Right lobe of liver (tissue), 6 donors: ENCODE data around the gene NT5DC4. TPM values are rescaled to one million over a fixed set of nuclear protein-coding genes. Genes with fewer than 3 reads are reported as not detected.
"Not testable (repeated sequence)": the region's sequence is repeated elsewhere in the genome, so short reads cannot be mapped to it uniquely, and the experiment has no call there.

Experiments
- ATAC-seq, 4 donors: fragments of 200-7000 bp; cut with Tn5 transposase; one replicate each; pipeline ENCODE4 v1.9.1; 2020; ENCODE audit warnings: mild to moderate bottlenecking in 4 of 4, moderate library complexity in 4 of 4
- DNase-seq, 3 donors: peaks; one replicate each; pipeline ENCODE4 v3.0.0-alpha.2; 2020
- H3K27ac ChIP-seq, 3 donors: fragments of 200-600 bp; one replicate each; pipeline ENCODE4 v1.8.0; 2022
- H3K27me3 ChIP-seq, 2 donors: fragments of 200-600 bp; one replicate each; pipeline ENCODE4 v1.8.0; 2022
- H3K36me3 ChIP-seq, 4 donors: fragments of 200-600 bp; sonication (generic) in 1 of 4; one replicate each; pipeline versions ENCODE4 v1.5.1 to v1.8.0; 2017 to 2022; ENCODE audit warnings: control low read depth in 1 of 4
- H3K4me1 ChIP-seq, 4 donors: fragments of 200-600 bp; sonication (generic) in 1 of 4; one replicate each; pipeline versions ENCODE4 v1.5.1 to v1.8.0; 2017 to 2022; ENCODE audit warnings: control low read depth in 1 of 4
- H3K4me3 ChIP-seq, 3 donors: fragments of 200-600 bp; one replicate each; pipeline ENCODE4 v1.8.0; 2022
- H3K9me3 ChIP-seq, 4 donors: fragments of 200-600 bp; sonication (generic) in 1 of 4; one replicate each; pipeline versions ENCODE4 v1.5.1 to v1.8.0; 2017 to 2022; ENCODE audit warnings: control low read depth in 1 of 4
- CTCF ChIP-seq, 4 donors: fragments of 200-600 bp in 3 of 4; fragments of 450-650 bp in 1 of 4; IDR thresholded peaks; one replicate each; pipeline versions ENCODE4 v1.5.1 to v1.8.0; 2016 to 2022; ENCODE audit warnings: antibody characterized with exemption in 4 of 4, mild to moderate bottlenecking in 2 of 4
- POLR2A ChIP-seq: fragments of 450-650 bp; IDR thresholded peaks from one replicate; pipeline ENCODE4 v1.6.1; 2017; ENCODE audit warnings: antibody characterized with exemption, mild to moderate bottlenecking
- WGBS: methylation state at CpG from one replicate; pipeline ENCODE4 v1.1.6; 2018; ENCODE audit warnings: low coverage, low lambda C conversion rate; ENCODE audit not compliant: insufficient coverage; ENCODE audit errors: missing lambda C conversion rate; 5-methylcytosine and 5-hydroxymethylcytosine counted together
- intact Hi-C, 2 donors: fragments of 100-400 bp; cut with DNase I; formaldehyde crosslinking; loops; one replicate each; pipeline versions ENCODE4 v1.11.2 to v1.14.1; 2022
- total RNA-seq, 6 experiments: library from RNA; depleted of rRNA in 2 of 6; stranded (reverse); fragments of >200 nt in 2 of 6; fragmentation: NEBNext Ultra II Directional in 3 of 6; extraction: Animal tissue kit (Norgen Biotek cat#: 25700) in 3 of 6; gene quantifications; one replicate each; pipeline versions ENCODE4 v1.1.0 to v1.2.4, GENCODE V29; 2016 to 2023
- donor health status: DM: no; HTN: yes; CAD: no.
- donor health status: DM: no; HTN: no; CAD: no.
- donor health status: DM: no; HTN: no; CAD: no.
- donor health status: DM: no; HTN: yes; CAD: no.
- donor health status: DM: no; HTN: yes; CAD: no.

Gene NT5DC4
- total RNA-seq, 6 experiments from 2014 or later: not detected

- Histone ChIP-seq H3K36me3 (no peaks in the 10 kb centered on the region), H3K4me1 (no peaks in the 10 kb centered on the region), H3K27me3 (no peaks in the 10 kb centered on the region), H3K9me3 (no peaks in the 10 kb centered on the region), H3K27ac (no peak overlapping the region), H3K4me3 (no peak overlapping the region)
- intact Hi-C loops: no loop called here
- DNase-seq: no peak
- TF ChIP-seq CTCF (IDR thresholded peaks at IDR 0.05) (no peak), POLR2A (no peak)
- no peak for ATAC-seq
- 60% methylated on average over 1 of the region's 7 CpGs for WGBS
Observed at GRCh38 chr2:112713585-112713925, 7.3 kb upstream of the NT5DC4 start.

DNA sequence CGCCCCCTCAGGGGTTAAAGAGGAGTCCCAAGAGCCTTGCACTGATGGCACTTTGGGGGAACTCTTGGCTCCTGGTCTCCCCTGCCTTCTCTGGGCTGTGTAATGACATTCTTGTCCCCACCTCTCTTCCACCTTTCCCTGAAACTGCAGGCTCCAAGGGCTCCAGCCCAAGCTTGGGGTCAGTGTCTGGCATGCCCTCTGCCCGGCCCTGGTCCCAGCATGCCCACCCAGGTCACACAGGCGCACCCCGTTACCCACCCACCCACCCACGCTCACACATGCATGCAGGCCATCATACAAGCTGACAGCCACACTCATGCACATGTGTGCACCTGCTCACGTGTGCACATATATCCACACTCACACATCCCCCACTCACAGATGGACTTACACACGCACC lies 6.9 kb upstream of the NT5DC4 start:
- WGBS: 83% methylated on average over 1 of the region's 7 CpGs
- ATAC-seq (no peak), DNase-seq (no peak)
- intact Hi-C loops: no loop called here
- Histone ChIP-seq H3K27ac (no peak overlapping the region), H3K36me3 (no peaks in the 10 kb centered on the region), H3K4me1 (no peaks in the 10 kb centered on the region), H3K4me3 (no peak overlapping the region), H3K27me3 (no peaks in the 10 kb centered on the region), H3K9me3 (no peaks in the 10 kb centered on the region)
- TF ChIP-seq CTCF (IDR thresholded peaks at IDR 0.05) (no peak), POLR2A (no peak)

DNA sequence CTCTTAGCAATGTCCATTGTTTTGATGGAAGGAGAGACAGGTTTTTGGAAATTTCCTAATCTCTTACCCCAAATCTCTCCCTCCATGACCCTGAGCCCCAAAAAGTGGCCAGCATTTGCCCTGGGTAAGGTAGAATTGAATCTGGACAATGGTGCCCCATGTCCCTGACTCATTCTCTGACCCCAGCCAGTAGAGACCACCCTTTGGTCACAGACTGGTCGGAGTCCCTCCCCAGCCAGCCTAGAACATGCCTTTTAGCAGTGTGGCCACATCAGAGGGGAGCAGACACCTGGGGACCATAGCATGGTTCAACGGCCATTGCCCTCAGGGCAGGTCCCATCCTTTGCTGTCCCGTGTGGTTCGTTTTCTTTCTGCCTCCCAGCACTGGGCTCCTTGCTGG lies 6.5 kb upstream of the NT5DC4 start:
- ATAC-seq: no peak

GRCh38 chr2:112714836-112715631 lies 5.8 kb upstream of the NT5DC4 start:
- no peak for ATAC-seq
- 94% methylated on average over 5 of the region's 7 CpGs for WGBS
- H3K4me3 ChIP-seq: no peak overlapping the region
- TF ChIP-seq POLR2A: no peak
- no peak for TF ChIP-seq CTCF (IDR thresholded peaks at IDR 0.05)
- no peaks in the 10 kb centered on the region for H3K27me3 ChIP-seq
- no peaks in the 10 kb centered on the region for H3K36me3 ChIP-seq
- no peaks in the 10 kb centered on the region for H3K9me3 ChIP-seq
- intact Hi-C loops: no loop called here
- no peak overlapping the region for H3K27ac ChIP-seq
- H3K4me1 ChIP-seq: no peaks in the 10 kb centered on the region
- DNase-seq: no peak

More for the DNA sequence above, 6.5 kb upstream of the NT5DC4 start:
- Histone ChIP-seq H3K9me3 (no peaks in the 10 kb centered on the region), H3K36me3 (no peaks in the 10 kb centered on the region), H3K27ac (no peak overlapping the region), H3K27me3 (no peaks in the 10 kb centered on the region), H3K4me1 (no peaks in the 10 kb centered on the region), H3K4me3 (no peak overlapping the region)
- intact Hi-C loops: no loop called here
- no peak for DNase-seq
- WGBS: 81% methylated on average over 3 of the region's 4 CpGs
- TF ChIP-seq CTCF (IDR thresholded peaks at IDR 0.05) (no peak), POLR2A (no peak)

- H3K4me1 ChIP-seq, H3K36me3 ChIP-seq, H3K4me3 ChIP-seq, H3K27ac ChIP-seq, DNase-seq, H3K27me3 ChIP-seq, H3K9me3 ChIP-seq, intact Hi-C loops, ATAC-seq: not testable (repeated sequence)
- 89% methylated on average over 1 of the region's 1 CpG for WGBS
Observed at GRCh38 chr2:112716094-112716493, 4.7 kb upstream of the NT5DC4 start.

- ATAC-seq, DNase-seq, H3K27ac ChIP-seq, intact Hi-C loops, H3K27me3 ChIP-seq, H3K9me3 ChIP-seq, H3K4me3 ChIP-seq, H3K4me1 ChIP-seq, H3K36me3 ChIP-seq: not testable (repeated sequence)
- 75% methylated on average over 3 of the region's 5 CpGs for WGBS
Observed at GRCh38 chr2:112716826-112717352, 3.9 kb upstream of the NT5DC4 start.
